Activated CD4-positive, alpha-beta memory T cell treated with anti-CD3 and anti-CD28 coated beads for 36 hours (primary cell): ENCODE data around the gene GXYLT2. TPM values are rescaled to one million over a fixed set of nuclear protein-coding genes. Genes with fewer than 3 reads are reported as not detected.

Experiments used
- CTCF ChIA-PET: fragments of 350-600 bp; sonication (Branson Sonifier 250); formaldehyde crosslinking; loops from one replicate; lab custom pipeline; 2021; ENCODE audit warnings: antibody characterized with exemption, inconsistent platforms; lab: Charles Lee
- POLR2A ChIA-PET: fragments of 350-600 bp; sonication (Branson Sonifier 250); formaldehyde crosslinking; loops from one replicate; lab custom pipeline; 2021; ENCODE audit warnings: antibody characterized with exemption; lab: Charles Lee
- DNase-seq: peaks from one replicate; pipeline ENCODE4 v3.0.0-alpha.2; 2020
- H3K27ac Mint-ChIP-seq: one replicate; pipeline ENCODE4 v1.8.0; 2021; ENCODE audit warnings: mixed read lengths
- H3K27me3 Mint-ChIP-seq: one replicate; pipeline ENCODE4 v1.8.0; 2021; ENCODE audit warnings: mixed read lengths
- H3K36me3 Mint-ChIP-seq: one replicate; pipeline ENCODE4 v1.8.0; 2021; ENCODE audit warnings: mixed read lengths
- H3K4me1 Mint-ChIP-seq: one replicate; pipeline ENCODE4 v1.8.0; 2021; ENCODE audit warnings: low read depth, mixed read lengths
- H3K4me3 Mint-ChIP-seq: one replicate; pipeline ENCODE4 v1.8.0; 2021; ENCODE audit warnings: mild to moderate bottlenecking, mixed read lengths
- H3K9me3 Mint-ChIP-seq: one replicate; pipeline ENCODE4 v1.8.0; 2021; ENCODE audit warnings: mixed read lengths
- intact Hi-C: fragments of 100-400 bp; cut with micrococcal nuclease; formaldehyde crosslinking; loops from one replicate; pipeline ENCODE4 v1.15.1; 2023
- total RNA-seq, 2 experiments: library from RNA; stranded (reverse); gene quantifications; one replicate each; pipeline ENCODE4 v1.2.3, GENCODE V29; 2021

GXYLT2 gene
- total RNA-seq, 2 experiments from 2014 or later = not detected

- Mint-ChIP-seq H3K36me3 (no peaks in the 10 kb centered on the region), H3K4me3 (no peak overlapping the region), H3K9me3 (no peaks in the 10 kb centered on the region), H3K27ac (no peak overlapping the region), H3K4me1 (peaks cover 45% of the 10 kb centered on the region), H3K27me3 (no peaks in the 10 kb centered on the region)
- ChIA-PET POLR2A (no interaction called here), CTCF (interaction anchor here (1.0 kb wide), 1 partner anchor 9 kb away, joined by 4 read pairs; no protein-coding TSS in a partner anchor)
- no peak for DNase-seq
- intact Hi-C loops = loop anchor here (1.0 to 2.0 kb wide), 2 partner anchors 13 to 64 kb away; no protein-coding TSS in a partner anchor
Measured at GRCh38 chr3:72964633-72965032, 76.8 kb downstream of the GXYLT2 start.

- ChIA-PET POLR2A (no interaction called here), CTCF (no interaction called here)
- intact Hi-C loops = no loop called here
- no peak overlapping the region for H3K27ac Mint-ChIP-seq
- H3K9me3 Mint-ChIP-seq = no peaks in the 10 kb centered on the region
- H3K27me3 Mint-ChIP-seq = no peaks in the 10 kb centered on the region
- H3K4me1 Mint-ChIP-seq = peaks cover 30% of the 10 kb centered on the region
- no peaks in the 10 kb centered on the region for H3K36me3 Mint-ChIP-seq
- DNase-seq = no peak
- no peak overlapping the region for H3K4me3 Mint-ChIP-seq
Measured at GRCh38 chr3:72968266-72968664, 80.4 kb downstream of the GXYLT2 start.

GRCh38 chr3:72969766-72970165 is 81.9 kb downstream of the GXYLT2 start:
- H3K27ac Mint-ChIP-seq = no peak overlapping the region
- ChIA-PET CTCF (no interaction called here), POLR2A (no interaction called here)
- intact Hi-C loops = no loop called here
- no peaks in the 10 kb centered on the region for H3K36me3 Mint-ChIP-seq
- no peak overlapping the region for H3K4me3 Mint-ChIP-seq
- H3K9me3 Mint-ChIP-seq = no peaks in the 10 kb centered on the region
- peaks cover 29% of the 10 kb centered on the region for H3K4me1 Mint-ChIP-seq
- DNase-seq = no peak
- H3K27me3 Mint-ChIP-seq = no peaks in the 10 kb centered on the region

GRCh38 chr3:72970942-72971341 is 83.1 kb downstream of the GXYLT2 start:
- H3K9me3 Mint-ChIP-seq = no peaks in the 10 kb centered on the region
- H3K36me3 Mint-ChIP-seq = no peaks in the 10 kb centered on the region
- H3K27ac Mint-ChIP-seq = no peak overlapping the region
- intact Hi-C loops = no loop called here
- POLR2A ChIA-PET = no interaction called here
- peak; percentile 25 for DNase-seq
- H3K27me3 Mint-ChIP-seq = no peaks in the 10 kb centered on the region
- no peak overlapping the region for H3K4me3 Mint-ChIP-seq
- H3K4me1 Mint-ChIP-seq = peaks cover 24% of the 10 kb centered on the region
- CTCF ChIA-PET = no interaction called here

- H3K4me1 Mint-ChIP-seq = peaks cover 32% of the 10 kb centered on the region
- no peaks in the 10 kb centered on the region for H3K36me3 Mint-ChIP-seq
- POLR2A ChIA-PET = no interaction called here
Measured at GRCh38 chr3:72972706-72973030, 84.8 kb downstream of the GXYLT2 start.

GRCh38 chr3:72973031-72973723 is 85.3 kb downstream of the GXYLT2 start:
- DNase-seq = no peak
- Mint-ChIP-seq H3K4me3 (no peak overlapping the region), H3K9me3 (no peaks in the 10 kb centered on the region), H3K4me1 (peaks cover 35% of the 10 kb centered on the region), H3K27ac (no peak overlapping the region), H3K27me3 (no peaks in the 10 kb centered on the region), H3K36me3 (no peaks in the 10 kb centered on the region)
- ChIA-PET CTCF (interaction anchor here (0.6 kb wide), 1 partner anchor 1098 kb away, joined by 3 read pairs; no protein-coding TSS in a partner anchor), POLR2A (no interaction called here)
- intact Hi-C loops = no loop called here

More at GRCh38 chr3:72972706-72973030, 84.8 kb downstream of the GXYLT2 start:
- intact Hi-C loops = no loop called here
- Mint-ChIP-seq H3K27ac (no peak overlapping the region), H3K27me3 (no peaks in the 10 kb centered on the region), H3K4me3 (no peak overlapping the region), H3K9me3 (no peaks in the 10 kb centered on the region)
- CTCF ChIA-PET = interaction anchor here (0.6 kb wide), 1 partner anchor 1098 kb away, joined by 3 read pairs; no protein-coding TSS in a partner anchor
- DNase-seq = no peak

- H3K27ac Mint-ChIP-seq = no peak overlapping the region
- CTCF ChIA-PET = no interaction called here
Measured at GRCh38 chr3:72973786-72974185, 85.9 kb downstream of the GXYLT2 start.

GRCh38 chr3:72974956-72975355 is 87.1 kb downstream of the GXYLT2 start:
- no peaks in the 10 kb centered on the region for H3K36me3 Mint-ChIP-seq
- peaks cover 35% of the 10 kb centered on the region for H3K4me1 Mint-ChIP-seq
- intact Hi-C loops = no loop called here
- ChIA-PET CTCF (interaction anchor here (0.7 to 0.9 kb wide), 2 partner anchors 34 to 309 kb away, joined by 3 read pairs; no protein-coding TSS in a partner anchor), POLR2A (interaction anchor here (0.7 kb wide), 2 partner anchors 37 to 1342 kb away, joined by 5 to 6 read pairs; no protein-coding TSS in a partner anchor)
- H3K27me3 Mint-ChIP-seq = peaks cover under 1% of the 10 kb centered on the region
- no peak overlapping the region for H3K4me3 Mint-ChIP-seq
- no peaks in the 10 kb centered on the region for H3K9me3 Mint-ChIP-seq
- no peak for DNase-seq
- H3K27ac Mint-ChIP-seq = no peak overlapping the region

More at GRCh38 chr3:72973786-72974185, 85.9 kb downstream of the GXYLT2 start:
- DNase-seq = no peak
- no peak overlapping the region for H3K4me3 Mint-ChIP-seq
- H3K27me3 Mint-ChIP-seq = no peaks in the 10 kb centered on the region
- no peaks in the 10 kb centered on the region for H3K9me3 Mint-ChIP-seq
- H3K36me3 Mint-ChIP-seq = no peaks in the 10 kb centered on the region
- POLR2A ChIA-PET = no interaction called here
- peaks cover 35% of the 10 kb centered on the region for H3K4me1 Mint-ChIP-seq
- intact Hi-C loops = no loop called here

GRCh38 chr3:72976281-72976741 is 88.5 kb downstream of the GXYLT2 start:
- no peak overlapping the region for H3K4me3 Mint-ChIP-seq
- H3K27me3 Mint-ChIP-seq = peaks cover 2% of the 10 kb centered on the region
- no peaks in the 10 kb centered on the region for H3K9me3 Mint-ChIP-seq
- intact Hi-C loops = loop anchor here (2.0 kb wide), 1 partner anchor 456 kb away; no protein-coding TSS in a partner anchor
- CTCF ChIA-PET = interaction anchor here (0.7 to 1.6 kb wide), 2 partner anchors 37 to 81 kb away, joined by 3 to 5 read pairs; no protein-coding TSS in a partner anchor
- no peak overlapping the region for H3K27ac Mint-ChIP-seq
- no peak for DNase-seq
- H3K4me1 Mint-ChIP-seq = peaks cover 30% of the 10 kb centered on the region
- POLR2A ChIA-PET = no interaction called here
- H3K36me3 Mint-ChIP-seq = no peaks in the 10 kb centered on the region

GRCh38 chr3:72977060-72977808 is 89.4 kb downstream of the GXYLT2 start:
- Mint-ChIP-seq H3K4me3 (peak overlapping the region; percentile 20), H3K36me3 (no peaks in the 10 kb centered on the region), H3K4me1 (peaks cover 28% of the 10 kb centered on the region), H3K9me3 (no peaks in the 10 kb centered on the region), H3K27ac (peak overlapping the region; percentile 83), H3K27me3 (peaks cover 2% of the 10 kb centered on the region)
- ChIA-PET POLR2A (interaction anchor here (1.2 kb wide), 1 partner anchor 16 kb away, joined by 5 read pairs; no protein-coding TSS in a partner anchor), CTCF (no interaction called here)
- peak; percentile 57 for DNase-seq
- intact Hi-C loops = loop anchor here (1.0 to 2.0 kb wide), 7 partner anchors 12 to 456 kb away; partner anchors contain the start of gene SHQ1

GRCh38 chr3:72982609-72983366 is 94.9 kb downstream of the GXYLT2 start:
- Mint-ChIP-seq H3K4me3 (no peak overlapping the region), H3K27ac (no peak overlapping the region), H3K9me3 (peaks cover 11% of the 10 kb centered on the region), H3K36me3 (peaks cover 7% of the 10 kb centered on the region), H3K4me1 (peaks cover 5% of the 10 kb centered on the region), H3K27me3 (peaks cover 9% of the 10 kb centered on the region)
- intact Hi-C loops = no loop called here
- CTCF ChIA-PET = interaction anchor here (1.9 kb wide), 1 partner anchor 74 kb away, joined by 8 read pairs; no protein-coding TSS in a partner anchor
- POLR2A ChIA-PET = interaction anchor here (1.0 kb wide), 1 partner anchor 26 kb away, joined by 3 read pairs; no protein-coding TSS in a partner anchor
- no peak for DNase-seq
